HepG2 (cell line): ENCODE measurements around the gene SEC63. TPM values are rescaled to one million over a fixed set of nuclear protein-coding genes. Genes with fewer than 3 reads are reported as not detected.

Experiments
- BCL3 ChIP-seq: sonication (generic); formaldehyde crosslinking; IDR thresholded peaks from 2 replicates; pipeline ENCODE4 v1.5.1; 2020; ENCODE audit warnings: mild to moderate bottlenecking, missing genetic modification reagents, moderate library complexity
- HMGA1 ChIP-seq: sonication (generic); formaldehyde crosslinking; conservative IDR thresholded peaks from 2 replicates; pipeline ENCODE4 v1.4.0; 2020; ENCODE audit warnings: missing genetic modification reagents
- ISL2 ChIP-seq: sonication (generic); formaldehyde crosslinking; IDR thresholded peaks from 2 replicates; pipeline ENCODE4 v1.5.0; 2020; ENCODE audit warnings: missing genetic modification reagents
- KLF15 ChIP-seq: sonication (generic); formaldehyde crosslinking; IDR thresholded peaks from 2 replicates; pipeline ENCODE4 v1.8.1; 2023; ENCODE audit warnings: borderline replicate concordance, mild to moderate bottlenecking, inconsistent platforms, missing genetic modification reagents, mixed read lengths
- MAFK ChIP-seq, 2 experiments: IDR thresholded peaks in 1 of 2; conservative IDR thresholded peaks in 1 of 2; 2 replicates each; pipeline ENCODE4 v1.6.1; 2011; ENCODE audit warnings: improper control_type of control experiment in 2 of 2, low read length in 2 of 2
- MEIS1 ChIP-seq: sonication (generic); formaldehyde crosslinking; IDR thresholded peaks from 2 replicates; pipeline ENCODE4 v1.9.0; 2021; ENCODE audit warnings: mild to moderate bottlenecking, missing genetic modification reagents, moderate library complexity, borderline replicate concordance
- MZF1 ChIP-seq: sonication (generic); formaldehyde crosslinking; IDR thresholded peaks from 2 replicates; pipeline ENCODE4 v1.8.1; 2023; ENCODE audit warnings: mild to moderate bottlenecking, missing genetic modification reagents, borderline replicate concordance
- RFX1 ChIP-seq: fragments of 450-650 bp; IDR thresholded peaks from 2 replicates; pipeline ENCODE4 v1.6.1; 2017
- SMAD1 ChIP-seq: sonication (generic); formaldehyde crosslinking; IDR thresholded peaks from 2 replicates; pipeline ENCODE4 v1.4.0; 2020; ENCODE audit warnings: missing genetic modification reagents, low read depth, mild to moderate bottlenecking, borderline replicate concordance
- TSC22D2 ChIP-seq: sonication (generic); formaldehyde crosslinking; IDR thresholded peaks from 2 replicates; pipeline ENCODE4 v1.5.1; 2020; ENCODE audit warnings: missing genetic modification reagents, mild to moderate bottlenecking, borderline replicate concordance
- ZNF138 ChIP-seq: sonication (generic); formaldehyde crosslinking; IDR thresholded peaks from 2 replicates; pipeline ENCODE4 v1.5.0; 2020; ENCODE audit warnings: mild to moderate bottlenecking, low read depth, missing genetic modification reagents
- ZNF282 ChIP-seq: fragments of 450-650 bp; IDR thresholded peaks from 2 replicates; pipeline ENCODE4 v1.6.1; 2018; ENCODE audit not compliant: partially characterized antibody
- ZNF333 ChIP-seq: sonication (generic); formaldehyde crosslinking; IDR thresholded peaks from 2 replicates; pipeline ENCODE4 v1.4.0; 2020; ENCODE audit warnings: mild to moderate bottlenecking, missing genetic modification reagents, borderline replicate concordance
- ZNF33A ChIP-seq: sonication (generic); formaldehyde crosslinking; IDR thresholded peaks from 2 replicates; pipeline ENCODE4 v1.5.1; 2020; ENCODE audit warnings: missing genetic modification reagents, mild to moderate bottlenecking, moderate library complexity, borderline replicate concordance
- ZNF616 ChIP-seq: sonication (generic); formaldehyde crosslinking; IDR thresholded peaks from 2 replicates; pipeline ENCODE4 v1.5.0; 2020; ENCODE audit warnings: low read depth, mild to moderate bottlenecking, missing genetic modification reagents
- polyA plus RNA-seq, 8 experiments: library from polyadenylated mRNA; depleted of rRNA in 3 of 8; stranded (reverse) in 7 of 8; unstranded in 1 of 8; fragments of >200 nt; fragmentation: Illumina TruSeq in 4 of 8; extraction: Trizol in 4 of 8; gene quantifications; 2 replicates each; pipeline versions ENCODE4 v1.2.1 to v1.2.3, GENCODE V29; 2011 to 2016; ENCODE audit warnings: low read depth in 4 of 8, missing spikeins in 1 of 8, mixed read lengths in 1 of 8; ENCODE audit not compliant: insufficient read depth in 1 of 8
- total RNA-seq, 5 experiments: library from RNA; depleted of rRNA; stranded (reverse); fragments of >200 nt; fragmentation: Illumina TruSeq; extraction: Trizol; gene quantifications; 2 replicates each; pipeline ENCODE4 v1.2.3, GENCODE V29; 2016; ENCODE audit warnings: low read depth in 1 of 5
- TF ChIP-seq, protein P1 (sequence below): sonication (generic); formaldehyde crosslinking; IDR thresholded peaks from 2 replicates; pipeline ENCODE4 v1.4.0; 2020; ENCODE audit warnings: mild to moderate bottlenecking, missing genetic modification reagents
- TF ChIP-seq, protein P2 (sequence below): sonication (generic); formaldehyde crosslinking; IDR thresholded peaks from 2 replicates; pipeline ENCODE4 v1.4.0; 2020; ENCODE audit warnings: missing genetic modification reagents
- TF ChIP-seq, protein P3 (sequence below): sonication (generic); formaldehyde crosslinking; IDR thresholded peaks from 2 replicates; pipeline ENCODE4 v1.4.0; 2020; ENCODE audit warnings: mild to moderate bottlenecking, low read depth, missing genetic modification reagents

SEC63 gene
- total and polyA plus RNA-seq, 2 of the 13 experiments (the other 11 are each of a cell fraction or from before 2014, with no cell fraction given), result 20.2 to 45.9 TPM

DNA sequence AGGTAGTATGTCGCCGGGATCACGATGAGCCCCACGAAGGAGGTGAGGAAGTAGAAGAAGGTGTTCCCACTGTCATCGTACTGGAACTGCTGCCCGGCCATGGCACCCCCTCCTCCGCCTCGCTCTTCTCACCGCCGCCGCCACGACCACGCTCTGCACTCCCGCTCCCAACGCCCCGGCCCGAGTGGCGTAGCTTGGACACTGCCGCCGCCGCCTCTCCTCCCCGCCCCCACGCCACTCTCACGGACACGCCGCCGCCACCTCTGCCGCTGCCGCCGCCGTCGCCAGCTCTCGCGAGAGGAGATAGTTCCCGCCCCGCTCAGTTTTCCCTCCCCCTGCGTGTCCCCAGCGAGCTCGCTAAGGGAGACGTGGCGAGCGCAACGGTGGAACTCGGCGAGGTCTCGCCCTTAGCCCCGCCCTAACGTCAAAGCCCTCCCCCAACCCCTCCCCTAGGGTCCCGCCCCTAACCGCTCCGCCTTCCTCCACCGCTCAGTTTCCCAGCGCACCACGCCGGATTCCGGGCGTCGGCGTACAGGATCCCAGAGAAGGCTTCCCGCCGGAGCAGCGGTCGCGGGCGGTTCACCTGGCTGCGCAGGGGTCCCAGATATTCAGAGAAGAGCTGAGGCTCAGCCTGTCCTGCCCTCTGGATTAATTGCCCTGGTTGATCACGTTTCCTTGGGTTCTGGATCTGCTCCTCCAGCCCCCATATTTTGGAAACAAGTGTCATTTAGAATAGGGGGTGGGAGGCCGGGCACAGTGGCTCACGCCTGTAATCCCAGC lies at the start of gene SEC63 (continued):
- TF ChIP-seq TSC22D2 (CRISPR knock-in tag), result no peak; the same call in 1 of the 2 replicates
- no peak for TF ChIP-seq KLF15 (CRISPR knock-in tag)
- no peak for TF ChIP-seq ZNF282
- TF ChIP-seq, protein P1, sequence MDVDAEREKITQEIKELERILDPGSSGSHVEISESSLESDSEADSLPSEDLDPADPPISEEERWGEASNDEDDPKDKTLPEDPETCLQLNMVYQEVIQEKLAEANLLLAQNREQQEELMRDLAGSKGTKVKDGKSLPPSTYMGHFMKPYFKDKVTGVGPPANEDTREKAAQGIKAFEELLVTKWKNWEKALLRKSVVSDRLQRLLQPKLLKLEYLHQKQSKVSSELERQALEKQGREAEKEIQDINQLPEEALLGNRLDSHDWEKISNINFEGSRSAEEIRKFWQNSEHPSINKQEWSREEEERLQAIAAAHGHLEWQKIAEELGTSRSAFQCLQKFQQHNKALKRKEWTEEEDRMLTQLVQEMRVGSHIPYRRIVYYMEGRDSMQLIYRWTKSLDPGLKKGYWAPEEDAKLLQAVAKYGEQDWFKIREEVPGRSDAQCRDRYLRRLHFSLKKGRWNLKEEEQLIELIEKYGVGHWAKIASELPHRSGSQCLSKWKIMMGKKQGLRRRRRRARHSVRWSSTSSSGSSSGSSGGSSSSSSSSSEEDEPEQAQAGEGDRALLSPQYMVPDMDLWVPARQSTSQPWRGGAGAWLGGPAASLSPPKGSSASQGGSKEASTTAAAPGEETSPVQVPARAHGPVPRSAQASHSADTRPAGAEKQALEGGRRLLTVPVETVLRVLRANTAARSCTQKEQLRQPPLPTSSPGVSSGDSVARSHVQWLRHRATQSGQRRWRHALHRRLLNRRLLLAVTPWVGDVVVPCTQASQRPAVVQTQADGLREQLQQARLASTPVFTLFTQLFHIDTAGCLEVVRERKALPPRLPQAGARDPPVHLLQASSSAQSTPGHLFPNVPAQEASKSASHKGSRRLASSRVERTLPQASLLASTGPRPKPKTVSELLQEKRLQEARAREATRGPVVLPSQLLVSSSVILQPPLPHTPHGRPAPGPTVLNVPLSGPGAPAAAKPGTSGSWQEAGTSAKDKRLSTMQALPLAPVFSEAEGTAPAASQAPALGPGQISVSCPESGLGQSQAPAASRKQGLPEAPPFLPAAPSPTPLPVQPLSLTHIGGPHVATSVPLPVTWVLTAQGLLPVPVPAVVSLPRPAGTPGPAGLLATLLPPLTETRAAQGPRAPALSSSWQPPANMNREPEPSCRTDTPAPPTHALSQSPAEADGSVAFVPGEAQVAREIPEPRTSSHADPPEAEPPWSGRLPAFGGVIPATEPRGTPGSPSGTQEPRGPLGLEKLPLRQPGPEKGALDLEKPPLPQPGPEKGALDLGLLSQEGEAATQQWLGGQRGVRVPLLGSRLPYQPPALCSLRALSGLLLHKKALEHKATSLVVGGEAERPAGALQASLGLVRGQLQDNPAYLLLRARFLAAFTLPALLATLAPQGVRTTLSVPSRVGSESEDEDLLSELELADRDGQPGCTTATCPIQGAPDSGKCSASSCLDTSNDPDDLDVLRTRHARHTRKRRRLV, result no peak
- no peak for TF ChIP-seq MAFK (conservative IDR thresholded peaks at IDR 0.05 in 1 of 2, IDR thresholded peaks at IDR 0.05 in 1 of 2; ENCODE audit: low read length in 2 of 2)
- TF ChIP-seq ZNF616, result peak; percentile 49; the same call in 1 of the 2 replicates
- TF ChIP-seq MEIS1 (CRISPR knock-in tag), result peak; percentile 80; the same call in 1 of the 2 replicates
- no peak for TF ChIP-seq RFX1
- no peak for TF ChIP-seq SMAD1 (CRISPR knock-in tag)
- TF ChIP-seq MZF1 (CRISPR knock-in tag), result no peak
- TF ChIP-seq BCL3 (CRISPR knock-in tag), result peak; percentile 29; the same call in 1 of the 2 replicates
- TF ChIP-seq ISL2 (CRISPR knock-in tag), result no peak
- TF ChIP-seq, protein P2, sequence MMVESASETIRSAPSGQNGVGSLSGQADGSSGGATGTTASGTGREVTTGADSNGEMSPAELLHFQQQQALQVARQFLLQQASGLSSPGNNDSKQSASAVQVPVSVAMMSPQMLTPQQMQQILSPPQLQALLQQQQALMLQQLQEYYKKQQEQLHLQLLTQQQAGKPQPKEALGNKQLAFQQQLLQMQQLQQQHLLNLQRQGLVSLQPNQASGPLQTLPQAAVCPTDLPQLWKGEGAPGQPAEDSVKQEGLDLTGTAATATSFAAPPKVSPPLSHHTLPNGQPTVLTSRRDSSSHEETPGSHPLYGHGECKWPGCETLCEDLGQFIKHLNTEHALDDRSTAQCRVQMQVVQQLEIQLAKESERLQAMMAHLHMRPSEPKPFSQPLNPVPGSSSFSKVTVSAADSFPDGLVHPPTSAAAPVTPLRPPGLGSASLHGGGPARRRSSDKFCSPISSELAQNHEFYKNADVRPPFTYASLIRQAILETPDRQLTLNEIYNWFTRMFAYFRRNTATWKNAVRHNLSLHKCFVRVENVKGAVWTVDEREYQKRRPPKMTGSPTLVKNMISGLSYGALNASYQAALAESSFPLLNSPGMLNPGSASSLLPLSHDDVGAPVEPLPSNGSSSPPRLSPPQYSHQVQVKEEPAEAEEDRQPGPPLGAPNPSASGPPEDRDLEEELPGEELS (CRISPR knock-in tag), result no peak
- no peak for TF ChIP-seq HMGA1 (CRISPR knock-in tag)
- no peak for TF ChIP-seq ZNF138 (CRISPR knock-in tag)
- TF ChIP-seq, protein P3, sequence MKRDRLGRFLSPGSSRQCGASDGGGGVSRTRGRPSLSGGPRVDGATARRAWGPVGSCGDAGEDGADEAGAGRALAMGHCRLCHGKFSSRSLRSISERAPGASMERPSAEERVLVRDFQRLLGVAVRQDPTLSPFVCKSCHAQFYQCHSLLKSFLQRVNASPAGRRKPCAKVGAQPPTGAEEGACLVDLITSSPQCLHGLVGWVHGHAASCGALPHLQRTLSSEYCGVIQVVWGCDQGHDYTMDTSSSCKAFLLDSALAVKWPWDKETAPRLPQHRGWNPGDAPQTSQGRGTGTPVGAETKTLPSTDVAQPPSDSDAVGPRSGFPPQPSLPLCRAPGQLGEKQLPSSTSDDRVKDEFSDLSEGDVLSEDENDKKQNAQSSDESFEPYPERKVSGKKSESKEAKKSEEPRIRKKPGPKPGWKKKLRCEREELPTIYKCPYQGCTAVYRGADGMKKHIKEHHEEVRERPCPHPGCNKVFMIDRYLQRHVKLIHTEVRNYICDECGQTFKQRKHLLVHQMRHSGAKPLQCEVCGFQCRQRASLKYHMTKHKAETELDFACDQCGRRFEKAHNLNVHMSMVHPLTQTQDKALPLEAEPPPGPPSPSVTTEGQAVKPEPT, result no peak
- TF ChIP-seq ZNF33A (CRISPR knock-in tag), result no peak
- TF ChIP-seq ZNF333 (CRISPR knock-in tag), result peak; percentile 70; the same call in 1 of the 2 replicates
